Measurements from ENCODE around the gene HNRNPU. TPM values are rescaled to one million over a fixed set of nuclear protein-coding genes. Genes with fewer than 3 reads are reported as not detected.
A peak's percentile ranks its signal among the peaks of the same experiment; 100 is the strongest.

HNRNPU gene
- polyA plus RNA-seq, 5 donors, result 452 to 688 (median 630) TPM

DNA sequence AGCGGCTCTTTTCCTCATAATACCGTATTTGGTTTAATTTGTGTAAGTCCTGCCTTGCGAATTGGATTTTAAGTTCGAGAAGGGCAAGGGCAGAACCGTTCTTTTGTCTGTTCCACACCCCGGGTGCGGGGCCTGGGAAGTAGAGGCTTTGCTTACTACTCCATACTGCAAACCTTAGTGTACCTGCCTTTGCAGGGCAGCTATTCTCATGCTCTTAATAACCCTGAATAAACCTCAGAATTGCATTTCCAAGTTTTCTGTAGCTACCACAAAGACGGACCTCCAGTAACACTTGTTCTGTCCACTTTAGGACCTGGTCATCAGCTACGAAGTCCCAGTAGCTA, 657 bp upstream of the HNRNPU start:
- DNase-seq, result no peak

DNA sequence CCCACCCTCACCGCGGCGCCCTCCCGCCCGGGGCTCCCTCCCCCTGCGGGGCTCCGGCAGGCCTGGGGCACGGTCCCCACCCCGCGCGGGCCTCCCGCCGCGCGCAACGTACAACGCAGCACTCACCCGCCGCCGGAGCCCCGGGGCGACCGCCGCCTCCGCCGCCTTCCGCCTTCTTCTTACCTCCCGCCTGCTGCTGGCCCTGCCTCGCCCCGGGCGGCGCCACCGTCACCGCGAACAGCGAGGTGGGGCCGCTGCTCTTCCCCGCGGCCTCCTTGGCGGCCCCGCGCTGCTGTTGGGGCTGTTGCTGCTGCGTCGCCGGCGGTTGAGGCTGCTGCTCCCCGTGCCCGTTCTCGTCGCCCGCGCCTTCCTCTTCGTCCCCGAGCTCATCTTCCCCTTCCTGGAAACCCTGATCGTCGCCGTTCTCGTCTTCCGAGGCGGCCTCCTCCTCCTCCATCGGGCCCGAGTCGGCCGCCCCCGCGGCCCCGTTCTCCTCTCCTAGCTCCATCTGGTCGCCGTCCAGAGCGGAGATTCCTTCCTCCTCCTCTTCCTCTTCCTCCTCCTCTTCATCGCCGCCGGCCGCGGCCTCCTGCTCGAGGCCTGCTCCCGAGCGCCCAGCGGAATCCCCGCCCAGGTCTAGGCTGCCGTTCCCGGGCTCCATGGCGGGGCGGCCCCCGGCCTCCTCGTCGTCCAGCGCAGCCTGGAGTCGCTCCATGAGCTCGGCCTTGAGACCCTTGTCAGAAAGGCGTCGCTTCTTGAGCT, 671 bp downstream of the HNRNPU start:
- peak in 1 of 2 donors; percentile 40 for DNase-seq

DNA sequence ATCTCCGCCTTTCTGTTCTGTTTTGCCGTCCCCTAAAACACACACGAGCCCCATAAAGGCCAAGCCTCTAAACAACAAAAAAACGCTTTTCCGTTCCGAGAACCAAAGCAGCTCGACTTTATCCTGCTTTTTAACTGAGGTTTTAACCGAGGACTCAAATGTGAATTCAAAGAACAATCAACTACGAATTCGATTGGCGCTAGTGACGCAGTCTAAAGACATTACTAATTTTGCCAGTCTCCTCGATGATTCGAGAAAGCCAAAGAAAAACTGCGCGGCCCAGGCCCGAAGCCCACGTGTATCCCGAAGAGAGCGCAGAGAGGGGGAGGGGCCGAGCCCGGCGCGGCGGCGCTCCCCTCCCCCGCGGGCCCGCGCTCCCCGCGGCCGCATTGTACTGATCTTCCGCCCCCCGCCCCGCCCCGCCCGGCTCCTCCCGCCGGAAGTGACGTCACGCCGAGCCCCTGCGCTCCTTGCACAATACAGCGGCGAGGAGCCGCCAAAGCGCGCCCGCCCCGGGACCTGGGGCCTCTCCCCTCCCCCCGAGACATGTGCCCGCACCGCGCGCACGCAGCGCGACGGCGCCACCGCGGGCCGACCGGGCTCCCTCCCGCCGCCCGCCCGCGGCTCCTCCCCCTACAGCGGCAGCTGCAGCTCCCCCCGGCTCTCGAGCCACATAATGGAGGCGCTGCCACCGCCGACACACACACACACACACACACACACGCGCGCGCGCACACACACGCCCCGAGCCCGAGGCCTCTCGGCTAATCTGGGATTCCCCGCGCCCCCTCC, 1.4 kb downstream of the HNRNPU start:
- DNase-seq, result peak; percentile 93 to 95

DNA sequence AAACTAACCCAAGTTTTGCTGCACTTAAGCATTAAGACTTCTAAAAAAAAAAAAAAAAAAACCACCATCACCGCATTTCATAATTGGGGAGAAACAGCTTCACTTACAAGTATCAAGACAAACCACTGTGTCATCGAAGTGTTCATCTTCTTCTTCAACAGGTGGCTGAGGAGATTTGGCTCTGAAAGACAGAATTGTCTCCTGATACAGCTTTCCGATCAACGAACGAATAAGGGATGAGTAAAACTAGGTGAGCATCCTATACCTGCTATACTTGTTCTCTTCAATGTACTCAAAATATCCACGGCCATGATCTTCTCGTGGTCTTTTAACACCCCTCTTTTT, 2.0 kb downstream of the HNRNPU start:
- DNase-seq, result no peak

DNA sequence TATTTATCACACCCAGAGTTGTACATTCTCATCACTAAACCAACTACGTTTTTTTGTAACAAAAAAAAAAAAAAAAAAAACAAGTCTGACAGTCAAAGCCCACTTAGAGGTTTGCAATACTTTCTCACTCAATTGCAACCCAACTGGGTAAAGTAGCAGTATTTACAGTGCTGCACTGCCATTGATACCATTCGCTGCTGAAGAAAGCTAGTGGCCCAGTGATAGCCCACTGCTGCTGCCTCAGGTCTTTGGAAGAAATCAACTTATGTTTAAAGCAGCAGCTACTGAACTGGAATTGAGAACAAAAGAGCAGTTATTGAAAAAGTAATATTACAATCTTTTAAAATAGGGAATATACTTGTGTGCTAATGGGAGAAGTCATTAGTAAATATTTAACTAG, 2.7 kb downstream of the HNRNPU start:
- no peak for DNase-seq

DNA sequence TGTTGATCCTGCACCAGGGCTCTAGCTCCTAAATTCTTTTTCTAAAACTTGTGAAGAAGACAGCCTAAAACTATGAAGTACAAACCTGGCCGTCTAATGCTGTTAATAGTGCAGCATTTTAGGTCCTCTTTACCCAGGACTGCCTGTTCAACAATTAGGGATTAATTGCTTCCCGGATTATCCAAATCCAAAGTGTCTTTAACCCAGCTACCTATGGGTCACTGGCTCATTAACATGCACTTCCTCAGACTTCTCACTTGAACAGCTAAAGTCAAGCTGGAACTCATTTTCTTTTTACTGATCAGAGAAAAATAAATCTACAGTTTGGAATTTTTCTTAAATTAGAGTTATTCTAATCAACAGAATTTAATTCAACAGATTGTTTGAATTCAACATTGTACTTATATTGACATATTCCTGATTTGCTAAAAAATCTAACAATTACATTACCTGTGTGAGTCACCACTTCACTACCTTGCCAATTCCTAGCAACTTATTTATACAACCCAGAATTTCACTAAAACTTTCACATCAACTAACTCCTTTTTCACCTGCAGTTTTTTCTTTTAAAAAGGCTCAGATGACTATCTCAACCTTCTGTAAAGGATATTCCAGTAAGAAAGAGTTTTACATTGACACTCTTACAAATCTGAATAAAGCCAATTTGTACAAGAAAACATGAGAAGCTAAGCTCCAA, 3.3 kb downstream of the HNRNPU start:
- no peak for DNase-seq

DNA sequence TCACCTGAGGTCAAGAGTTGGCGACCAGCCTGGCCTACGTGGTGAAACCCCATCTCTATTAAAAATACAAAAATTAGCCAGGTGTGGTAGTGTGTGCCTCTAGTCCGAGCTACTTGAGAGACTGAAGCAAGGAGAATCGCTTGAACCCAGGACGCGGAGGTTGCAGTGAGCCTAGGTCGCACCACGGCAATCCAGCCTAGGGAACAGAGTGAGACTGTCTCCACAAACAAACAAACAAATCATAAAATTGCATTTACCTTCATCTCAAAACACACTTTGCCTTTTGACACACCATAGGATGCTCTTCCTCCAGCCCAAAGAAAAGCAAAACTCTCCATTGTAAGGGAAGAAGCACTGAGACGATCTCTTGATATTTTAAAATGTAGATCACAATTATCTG, 4.3 kb downstream of the HNRNPU start:
- DNase-seq, result no peak

DNA sequence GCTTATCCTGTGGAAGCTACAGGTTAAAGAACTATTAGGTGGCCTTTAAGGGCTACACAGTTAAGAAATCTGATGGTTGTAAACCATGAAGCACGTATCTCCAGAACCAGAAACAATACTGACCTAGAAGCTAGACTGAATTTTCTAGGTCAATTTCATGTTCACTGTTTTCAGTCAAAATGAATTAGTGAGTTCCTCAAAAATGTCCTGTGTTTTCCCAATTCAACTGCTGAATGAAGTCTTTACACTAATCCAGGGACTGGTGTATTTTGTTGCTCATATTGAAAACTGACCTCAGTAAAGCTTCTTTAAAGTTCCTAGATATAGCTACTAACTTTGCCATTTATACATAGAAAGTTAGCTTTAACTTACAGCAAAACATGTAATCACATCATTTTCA, 6.0 kb downstream of the HNRNPU start:
- DNase-seq, result no peak

DNA sequence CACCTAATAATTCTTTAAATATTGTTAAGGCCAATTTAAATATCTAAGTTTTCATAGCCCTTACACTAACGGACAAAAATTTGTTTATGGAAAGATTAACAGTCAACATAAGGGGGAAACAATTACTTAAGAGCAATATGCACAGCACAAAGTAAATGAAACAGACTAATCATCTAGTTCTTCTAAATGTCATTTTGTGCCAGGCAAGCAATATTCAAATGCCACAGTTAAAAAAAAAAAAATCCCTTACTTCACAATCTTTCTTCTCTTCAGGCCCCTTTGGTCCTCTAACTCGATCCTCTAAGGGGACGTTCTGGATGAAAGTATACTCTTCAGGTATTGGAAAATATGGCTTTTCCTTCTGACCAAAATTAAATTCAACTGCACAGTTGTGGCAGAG, 6.6 kb downstream of the HNRNPU start:
- no peak for DNase-seq

DNA sequence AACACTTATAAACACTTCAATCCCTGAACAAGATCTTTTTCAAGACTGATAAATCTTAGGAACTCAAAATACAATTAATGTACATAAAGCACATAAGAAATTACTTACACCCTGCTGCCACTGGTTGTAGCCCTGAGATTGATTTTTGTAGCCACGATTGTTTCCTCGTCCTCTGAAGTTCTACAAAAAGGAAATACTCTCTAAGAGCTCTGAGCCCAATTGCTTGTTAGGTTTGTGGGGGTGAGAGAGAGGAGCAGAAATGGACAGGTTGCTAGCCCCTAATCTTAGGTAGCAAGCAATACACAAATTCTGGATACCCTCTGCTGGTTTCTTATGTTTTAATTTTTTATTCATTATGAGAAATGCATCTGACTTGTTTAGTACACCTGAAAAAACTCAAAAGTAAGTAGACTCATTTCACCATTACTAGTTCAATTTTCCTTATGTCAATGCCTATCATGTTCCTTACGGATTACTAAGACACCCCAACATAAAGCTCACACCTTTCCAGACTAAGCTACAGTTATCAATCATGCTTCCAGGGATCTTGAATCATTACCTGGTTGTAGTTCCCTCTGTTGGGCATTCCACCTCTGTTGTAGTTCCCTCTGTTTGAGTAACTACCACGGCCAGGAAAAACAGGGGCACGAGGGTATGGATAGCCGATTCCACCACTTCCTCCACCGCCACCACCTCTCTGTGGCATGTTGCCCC, 9.3 kb downstream of the HNRNPU start:
- no peak for DNase-seq

DNA sequence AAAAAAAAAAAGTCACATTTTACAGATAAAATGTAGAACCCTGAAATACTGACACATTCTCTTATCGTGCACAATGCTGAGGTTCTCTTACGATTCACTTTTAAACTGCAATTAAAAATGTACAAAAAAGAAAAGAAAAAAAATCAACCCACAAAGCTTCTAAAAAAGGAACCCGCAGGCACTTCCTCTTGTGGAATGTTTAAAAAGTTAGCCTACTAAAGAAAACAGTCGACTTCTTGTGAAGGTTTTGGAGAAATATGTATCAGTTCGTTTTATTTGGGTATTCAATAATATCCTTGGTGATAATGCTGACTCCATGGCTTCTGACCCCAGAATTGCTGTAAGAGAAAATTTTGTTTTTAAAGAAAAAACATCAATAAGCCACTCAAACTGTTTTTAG, 10.2 kb downstream of the HNRNPU start:
- DNase-seq, result no peak

DNA sequence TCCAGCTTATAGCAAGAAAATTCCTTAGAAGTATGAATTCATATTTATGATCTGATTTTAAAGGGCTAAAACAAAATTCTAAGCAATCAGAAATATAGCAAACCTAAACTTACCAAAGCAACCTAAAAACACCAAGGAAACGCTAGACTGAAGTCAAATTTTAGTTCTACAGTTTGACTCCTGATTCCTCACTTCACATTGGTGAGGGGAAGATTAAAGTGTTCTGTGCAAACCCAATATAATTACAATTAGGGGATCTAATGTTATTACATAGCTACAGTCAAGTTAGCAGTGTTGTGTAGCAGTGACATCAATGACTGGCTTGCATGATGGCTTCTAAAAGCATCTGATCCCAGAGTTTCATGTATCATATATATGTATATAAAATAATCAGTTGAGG, 11.6 kb downstream of the HNRNPU start:
- DNase-seq, result no peak

DNA sequence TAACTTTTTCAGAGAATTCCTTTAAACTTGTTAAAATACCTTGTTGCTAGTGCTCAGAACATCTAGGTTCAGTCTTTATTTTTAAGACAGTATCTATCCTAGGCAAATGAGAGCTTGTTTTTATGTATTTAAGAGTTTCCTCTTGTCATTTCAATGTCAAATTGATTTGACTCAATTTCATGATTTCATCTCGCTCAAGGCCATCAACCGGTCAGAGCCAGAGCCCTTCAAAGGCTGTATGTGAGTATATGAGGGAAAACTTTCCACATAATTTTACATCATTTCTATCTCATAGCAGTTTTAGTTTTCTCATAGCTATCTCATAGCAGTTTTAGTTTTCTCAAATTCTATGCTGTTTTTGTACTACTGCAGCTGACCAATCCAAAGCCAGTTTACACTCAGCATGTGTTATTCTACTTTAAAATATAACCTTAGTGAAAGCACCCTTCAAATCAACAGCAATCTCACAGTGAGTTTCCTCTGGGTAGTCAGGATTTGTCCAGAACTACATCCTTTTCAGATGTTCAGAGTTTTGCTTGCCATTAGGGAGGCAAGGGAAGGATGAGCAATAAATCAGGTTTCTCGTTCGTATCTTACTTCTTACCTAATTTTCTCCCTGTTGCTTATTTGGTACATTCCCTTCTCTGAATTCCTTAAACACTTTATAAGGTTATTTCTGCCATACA, 12.7 kb downstream of the HNRNPU start:
- DNase-seq, result no peak

DNA sequence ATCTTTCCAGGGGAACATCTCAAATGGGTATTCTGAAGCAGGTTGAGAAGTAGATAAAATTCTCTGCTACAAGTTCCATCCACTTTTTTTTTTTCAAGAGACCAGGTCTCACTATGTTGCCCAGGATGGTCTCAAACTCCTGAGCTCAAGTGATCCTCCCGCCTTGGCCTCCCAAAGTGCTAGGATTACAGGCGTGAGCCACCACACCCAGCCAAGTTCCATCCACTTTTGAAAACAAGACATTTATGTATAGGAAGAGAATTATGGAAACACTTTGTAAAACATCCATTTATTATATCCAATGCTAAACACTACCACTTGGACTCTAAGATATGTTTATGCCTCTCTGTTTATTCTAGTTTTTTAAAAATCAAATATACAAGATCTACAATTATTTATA, 13.4 kb downstream of the HNRNPU start:
- DNase-seq, result no peak

DNA sequence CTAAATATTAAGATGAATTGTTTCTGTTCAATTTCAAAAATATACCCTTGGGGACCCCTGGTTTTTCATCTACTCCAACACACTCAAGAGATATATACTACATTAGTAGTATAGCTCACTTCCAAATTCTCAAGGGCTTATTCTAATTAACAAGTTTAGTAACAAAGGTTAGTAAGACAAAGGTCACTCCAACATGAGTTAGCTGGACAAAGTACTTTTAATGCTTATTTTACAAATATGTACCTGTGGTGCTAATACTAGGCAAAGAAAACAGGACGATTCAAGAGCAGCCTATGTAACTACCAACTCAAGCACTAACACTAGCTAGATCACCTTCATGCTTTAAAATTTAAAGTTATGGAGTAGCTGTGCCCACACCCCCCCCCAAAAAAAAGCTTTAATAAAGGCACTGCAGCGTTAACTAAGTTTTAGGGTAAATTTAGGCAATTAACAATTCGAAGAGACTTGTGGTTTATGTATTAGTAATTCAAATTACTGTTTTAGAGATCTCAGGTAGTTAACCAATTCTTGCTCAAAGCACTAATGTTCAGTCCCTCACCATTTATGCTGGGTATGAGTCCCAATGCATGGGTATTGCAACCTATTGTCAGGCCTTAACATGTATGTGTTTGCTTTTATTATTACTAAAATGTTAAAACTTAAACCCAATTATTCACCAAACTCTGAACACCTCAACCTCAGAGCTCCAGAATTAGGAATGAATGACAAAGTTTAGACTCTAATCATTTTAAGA, 14.1 kb downstream of the HNRNPU start:
- no peak for DNase-seq

DNA sequence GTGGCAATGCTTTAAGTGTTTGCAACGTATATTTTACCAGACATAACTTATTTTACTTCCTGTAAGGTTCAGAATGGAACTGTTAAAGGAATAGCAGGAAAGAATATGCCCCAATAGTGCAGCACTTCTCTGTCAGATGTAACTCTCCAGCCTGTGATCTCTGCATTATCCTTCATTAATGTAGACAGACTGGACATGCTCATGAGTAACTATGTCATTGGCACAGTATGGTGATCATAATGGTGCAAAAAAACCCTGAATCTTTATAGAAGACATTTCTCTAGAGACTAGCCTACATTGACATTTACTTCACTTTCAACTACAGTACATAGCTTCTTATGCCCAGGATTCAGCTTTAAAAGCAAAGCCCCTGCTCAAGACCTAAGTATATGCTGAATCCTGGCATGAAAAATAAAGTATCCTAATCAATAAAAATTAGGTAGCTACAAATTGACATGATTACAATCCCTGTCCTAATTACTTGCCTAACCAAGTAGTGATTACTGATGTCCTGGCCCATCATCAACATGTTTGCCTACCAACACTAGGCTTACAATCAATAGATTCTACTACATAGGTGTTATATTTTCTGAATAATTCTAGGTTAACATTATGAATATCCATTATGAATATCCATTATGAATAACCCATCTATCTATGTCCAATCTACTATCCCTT, 15.0 kb downstream of the HNRNPU start:
- DNase-seq, result no peak

DNA sequence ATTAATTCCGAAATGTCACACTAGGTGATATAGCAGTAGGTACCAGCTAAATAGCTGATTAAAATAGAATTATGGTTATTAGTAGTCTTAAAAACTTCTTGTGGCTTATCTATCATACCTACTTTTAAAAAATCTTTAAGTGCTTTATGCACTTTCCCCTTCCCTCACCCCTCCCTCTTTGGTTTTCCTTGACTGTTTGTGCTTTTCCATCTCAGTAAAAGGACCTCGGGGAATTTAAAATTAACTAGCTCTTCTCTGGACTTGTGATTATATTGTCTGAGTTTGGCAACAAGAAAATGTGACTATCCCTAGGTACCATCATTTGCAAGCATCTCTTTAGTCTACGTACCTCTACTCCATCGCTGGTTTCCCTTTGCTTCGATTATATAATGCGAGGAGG, 17.7 kb downstream of the HNRNPU start:
- DNase-seq, result no peak

DNA sequence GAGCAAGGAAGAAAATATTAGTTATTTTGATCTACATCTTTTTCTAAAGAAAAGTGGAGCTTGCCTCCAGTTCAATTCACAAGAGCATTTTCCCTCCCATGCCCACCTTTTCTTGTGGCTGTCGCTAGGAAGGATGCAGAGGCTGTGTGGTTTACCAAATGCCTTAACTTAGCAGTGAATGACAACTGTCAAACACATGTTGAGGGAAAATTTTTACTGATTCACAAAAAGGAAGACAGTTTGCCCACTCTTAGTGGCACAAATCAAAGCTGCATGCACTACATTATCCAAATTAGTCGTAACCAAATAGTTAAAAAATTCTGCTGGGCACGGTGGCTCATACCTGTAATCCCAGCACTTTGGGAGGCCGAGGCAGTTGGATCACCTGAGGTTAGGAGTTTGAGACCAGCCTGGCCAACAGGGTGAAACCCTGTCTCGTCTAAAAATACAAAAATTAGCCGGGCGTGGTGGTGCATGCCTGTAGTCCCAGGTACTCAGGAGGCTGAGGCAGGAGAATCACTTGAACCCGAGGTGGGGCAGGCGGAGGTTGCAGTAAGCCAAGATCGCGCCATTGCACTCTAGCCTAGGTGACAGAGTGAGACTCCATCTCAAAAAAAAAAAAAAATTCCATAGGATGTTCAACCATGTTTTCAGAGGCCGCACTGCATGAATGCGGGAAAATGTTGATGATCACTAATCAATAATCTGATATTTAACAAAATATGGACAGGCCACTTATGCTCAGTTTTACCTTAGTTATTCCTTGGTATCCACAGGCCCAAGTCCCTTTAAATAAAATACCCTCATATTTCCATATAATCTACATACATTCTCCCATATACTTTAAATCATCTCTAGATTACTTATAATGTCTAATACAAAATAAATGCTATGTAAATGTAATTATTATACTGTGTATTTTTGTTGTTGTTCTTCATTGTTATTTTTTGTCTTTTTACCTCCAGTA, 19.9 kb downstream of the HNRNPU start:
- DNase-seq, result no peak
